RPMI8226 (cell line): ENCODE results near the gene GSPT1.

Experiments used
- DNase-seq: peaks from one replicate; pipeline ENCODE4 v3.0.0-alpha.2; 2015

GSPT1 gene

GRCh38 chr16:11909653-11910545 is 5.9 kb downstream of the GSPT1 start:
- DNase-seq = no peak

GRCh38 chr16:11907160-11907970 is 8.4 kb downstream of the GSPT1 start:
- no peak for DNase-seq

GRCh38 chr16:11903906-11904305 is 11.8 kb downstream of the GSPT1 start:
- DNase-seq = no peak

GRCh38 chr16:11901091-11901490 is 14.7 kb downstream of the GSPT1 start:
- DNase-seq = no peak

- DNase-seq = no peak
Observed at GRCh38 chr16:11896486-11897176, 19.1 kb downstream of the GSPT1 start.

- DNase-seq = no peak
Observed at GRCh38 chr16:11893571-11893970, 22.2 kb downstream of the GSPT1 start.

GRCh38 chr16:11892761-11893160 is 23.0 kb downstream of the GSPT1 start:
- DNase-seq = no peak

- no peak for DNase-seq
Observed at GRCh38 chr16:11890231-11890965, 25.4 kb downstream of the GSPT1 start.

- no peak for DNase-seq
Observed at GRCh38 chr16:11886881-11887280, 28.9 kb downstream of the GSPT1 start.

- no peak for DNase-seq
Observed at GRCh38 chr16:11884035-11884434, 31.7 kb downstream of the GSPT1 start.

- DNase-seq = no peak
Observed at GRCh38 chr16:11880007-11880406, 35.7 kb downstream of the GSPT1 start.

GRCh38 chr16:11877374-11877773 is 38.4 kb downstream of the GSPT1 start:
- no peak for DNase-seq

GRCh38 chr16:11876306-11876705 is 39.5 kb downstream of the GSPT1 start:
- no peak for DNase-seq

GRCh38 chr16:11875721-11876120 is 40.0 kb downstream of the GSPT1 start:
- no peak for DNase-seq

GRCh38 chr16:11871193-11871592 is 44.6 kb downstream of the GSPT1 start:
- no peak for DNase-seq

GRCh38 chr16:11870399-11870798 is 45.4 kb downstream of the GSPT1 start:
- DNase-seq = no peak

GRCh38 chr16:11869353-11870228 is 46.2 kb downstream of the GSPT1 start:
- no peak for DNase-seq

GRCh38 chr16:11868412-11868980 is 47.3 kb downstream of the GSPT1 start:
- no peak for DNase-seq

GRCh38 chr16:11862489-11862888 is 53.3 kb downstream of the GSPT1 start:
- DNase-seq = no peak

GRCh38 chr16:11857161-11857560 is 58.6 kb downstream of the GSPT1 start:
- DNase-seq = no peak
